PFSK-1 (cell line): ENCODE data around the gene CHRND. TPM values are rescaled to one million over a fixed set of nuclear protein-coding genes. Genes with fewer than 3 reads are reported as not detected.

ENCODE experiments used
- FOXP2 ChIP-seq: optimal IDR thresholded peaks from 2 replicates; pipeline ENCODE3; 2011; ENCODE audit warnings: borderline replicate concordance, control low read depth, inconsistent platforms; ENCODE audit not compliant: insufficient read depth; ENCODE audit errors: extremely low read length, extremely low read depth
- POLR2AphosphoS5 ChIP-seq: IDR thresholded peaks from 2 replicates; pipeline ENCODE4 v1.6.1; 2012; ENCODE audit warnings: low read depth, mild to moderate bottlenecking, control low read depth, low read length, moderate library complexity
- REST ChIP-seq, 2 experiments: IDR thresholded peaks; 2 replicates each; pipeline versions ENCODE4 v1.6.1 to v1.8.0; 2011 to 2012; ENCODE audit warnings: low read depth in 2 of 2, low read length in 2 of 2, control low read depth in 1 of 2, inconsistent platforms in 1 of 2, mild to moderate bottlenecking in 1 of 2, moderate library complexity in 1 of 2; ENCODE audit not compliant: insufficient read depth in 1 of 2
- SIN3A ChIP-seq: IDR thresholded peaks from 2 replicates; pipeline ENCODE4 v1.6.1; 2012; ENCODE audit warnings: mild to moderate bottlenecking, low read length, moderate library complexity, borderline replicate concordance; ENCODE audit not compliant: insufficient read depth
- TAF1 ChIP-seq: IDR thresholded peaks from 2 replicates; pipeline ENCODE4 v1.6.1; 2012; ENCODE audit warnings: low read length, control low read depth, borderline replicate concordance; ENCODE audit not compliant: insufficient read depth
- polyA plus RNA-seq: library from polyadenylated mRNA; unstranded; fragments of >200 nt; gene quantifications from one replicate; pipeline ENCODE4 v1.2.1, GENCODE V29; 2012; ENCODE audit warnings: low read depth, missing spikeins; ENCODE audit not compliant: insufficient read length

The CHRND gene
- polyA plus RNA-seq: 0.18 TPM

- no peak for TF ChIP-seq SIN3A
- no peak for TF ChIP-seq FOXP2
- no peak for TF ChIP-seq REST (IDR thresholded peaks at IDR 0.05; ENCODE audit: insufficient read depth in 1 of 2, low read depth in 2 of 2, low read length in 2 of 2)
- no peak for TF ChIP-seq POLR2AphosphoS5
- no peak for TF ChIP-seq TAF1
These were observed at the start of gene CHRND for GRCh38 chr2:232525791-232526371. TSS of gene CHRND (plus strand) at chr2:232526160. CDS start at chr2:232526216, 56 bp downstream.

- no peak for TF ChIP-seq TAF1
- TF ChIP-seq POLR2AphosphoS5: no peak
- no peak for TF ChIP-seq REST (IDR thresholded peaks at IDR 0.05; ENCODE audit: insufficient read depth in 1 of 2, low read depth in 2 of 2, low read length in 2 of 2)
- TF ChIP-seq SIN3A: no peak
- no peak for TF ChIP-seq FOXP2
These were observed 49.2 kb upstream of the CHRND start for GRCh38 chr2:232476791-232477190.

GRCh38 chr2:232477751-232478510 lies 48.0 kb upstream of the CHRND start:
- TF ChIP-seq REST (IDR thresholded peaks at IDR 0.05; ENCODE audit: insufficient read depth in 1 of 2, low read depth in 2 of 2, low read length in 2 of 2) (no peak), POLR2AphosphoS5 (no peak), TAF1 (no peak), SIN3A (no peak), FOXP2 (no peak)

GRCh38 chr2:232478571-232479340 lies 47.2 kb upstream of the CHRND start:
- TF ChIP-seq POLR2AphosphoS5 (no peak), FOXP2 (no peak), SIN3A (no peak), TAF1 (no peak), REST (IDR thresholded peaks at IDR 0.05; ENCODE audit: insufficient read depth in 1 of 2, low read depth in 2 of 2, low read length in 2 of 2) (no peak)
